Lower leg skin (tissue), 3 donors: ENCODE measurements around the gene FBN1.

Experiments used
- CTCF ChIP-seq, 3 donors: fragments of 450-650 bp; IDR thresholded peaks; one replicate each; pipeline ENCODE4 v1.5.1; 2016; ENCODE audit warnings: antibody characterized with exemption in 3 of 3, mild to moderate bottlenecking in 3 of 3, moderate library complexity in 2 of 3
- POLR2A ChIP-seq, 2 donors: fragments of 450-650 bp; IDR thresholded peaks; one replicate each; pipeline ENCODE4 v1.6.1; 2016 to 2017; ENCODE audit warnings: antibody characterized with exemption in 2 of 2, mild to moderate bottlenecking in 1 of 2, moderate library complexity in 1 of 2

GRCh38 chr15:48374472-48374871 is 271.0 kb downstream of the FBN1 start:
- no peak for TF ChIP-seq POLR2A (IDR thresholded peaks at IDR 0.05)
- TF ChIP-seq CTCF (IDR thresholded peaks at IDR 0.05), result no peak
